Measurements from ENCODE around the gene MYT1. TPM values are rescaled to one million over a fixed set of nuclear protein-coding genes. Genes with fewer than 3 reads are reported as not detected.

MYT1 gene
- total RNA-seq, 3 donors from 2014 or later = under 0.01 TPM; not detected in 2

DNA sequence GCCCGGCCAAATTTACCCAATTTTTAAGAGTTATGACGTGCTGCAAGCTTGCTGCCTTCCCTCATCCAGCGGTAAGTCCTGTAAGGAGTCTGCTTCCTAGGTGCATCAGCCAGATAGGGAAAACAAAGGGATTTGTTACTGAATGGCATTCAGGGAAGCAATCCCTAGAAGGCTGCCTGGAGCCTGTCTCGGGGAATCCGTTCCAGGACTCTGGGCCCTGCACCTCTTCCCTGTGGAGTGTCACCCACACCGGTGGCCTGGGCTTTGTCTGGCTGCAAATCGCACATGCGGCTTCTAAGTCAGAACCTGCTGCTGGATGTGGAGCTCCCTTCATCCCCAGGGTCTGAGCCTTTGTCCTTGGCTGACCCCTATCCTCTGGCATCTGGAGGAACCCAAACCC is 7.0 kb downstream of the MYT1 start:
- Histone ChIP-seq H3K36me3 (no peaks in the 10 kb centered on the region), H3K27me3 (peaks cover 0 to 33% of the 10 kb centered on the region in 2 donors), H3K4me3 (no peak overlapping the region), H3K27ac (no peak overlapping the region), H3K4me1 (no peaks in the 10 kb centered on the region), H3K9me3 (no peaks in the 10 kb centered on the region)
- TF ChIP-seq, protein P1, sequence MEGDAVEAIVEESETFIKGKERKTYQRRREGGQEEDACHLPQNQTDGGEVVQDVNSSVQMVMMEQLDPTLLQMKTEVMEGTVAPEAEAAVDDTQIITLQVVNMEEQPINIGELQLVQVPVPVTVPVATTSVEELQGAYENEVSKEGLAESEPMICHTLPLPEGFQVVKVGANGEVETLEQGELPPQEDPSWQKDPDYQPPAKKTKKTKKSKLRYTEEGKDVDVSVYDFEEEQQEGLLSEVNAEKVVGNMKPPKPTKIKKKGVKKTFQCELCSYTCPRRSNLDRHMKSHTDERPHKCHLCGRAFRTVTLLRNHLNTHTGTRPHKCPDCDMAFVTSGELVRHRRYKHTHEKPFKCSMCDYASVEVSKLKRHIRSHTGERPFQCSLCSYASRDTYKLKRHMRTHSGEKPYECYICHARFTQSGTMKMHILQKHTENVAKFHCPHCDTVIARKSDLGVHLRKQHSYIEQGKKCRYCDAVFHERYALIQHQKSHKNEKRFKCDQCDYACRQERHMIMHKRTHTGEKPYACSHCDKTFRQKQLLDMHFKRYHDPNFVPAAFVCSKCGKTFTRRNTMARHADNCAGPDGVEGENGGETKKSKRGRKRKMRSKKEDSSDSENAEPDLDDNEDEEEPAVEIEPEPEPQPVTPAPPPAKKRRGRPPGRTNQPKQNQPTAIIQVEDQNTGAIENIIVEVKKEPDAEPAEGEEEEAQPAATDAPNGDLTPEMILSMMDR (IDR thresholded peaks at IDR 0.05) = no peak
- TF ChIP-seq POLR2AphosphoS5 (IDR thresholded peaks at IDR 0.05) (no peak), POLR2A (IDR thresholded peaks at IDR 0.05) (no peak)
- intact Hi-C loops (cut with DNase I; ENCODE audit: low total_unique reads) = no loop called here
- no peak for DNase-seq (ENCODE audit: low spot score in 2 of 2)

DNA sequence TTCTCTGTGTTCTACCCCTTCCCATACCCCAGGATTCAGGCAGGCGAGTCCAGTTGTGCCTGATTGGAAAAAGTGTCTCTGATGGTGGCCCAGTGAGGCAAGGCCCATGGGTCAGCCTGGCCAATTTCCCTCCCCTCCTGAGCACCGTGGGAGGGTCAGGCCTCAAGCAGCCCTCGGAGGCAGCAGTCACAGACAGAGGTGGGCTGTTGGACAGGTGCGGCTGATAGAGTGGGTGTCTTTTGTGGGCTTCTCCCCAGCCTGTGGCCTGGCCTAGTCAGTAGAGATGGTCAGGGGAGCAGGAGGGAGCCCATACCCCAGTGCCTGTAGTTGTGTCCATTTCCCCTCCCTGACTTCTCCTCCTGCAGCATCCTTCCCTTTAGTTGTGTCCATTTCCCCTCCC is 8.9 kb downstream of the MYT1 start:
- TF ChIP-seq POLR2AphosphoS5 (IDR thresholded peaks at IDR 0.05) (no peak), POLR2A (IDR thresholded peaks at IDR 0.05) (no peak)
- TF ChIP-seq, protein P1 (IDR thresholded peaks at IDR 0.05) = no peak
- intact Hi-C loops (cut with DNase I; ENCODE audit: low total_unique reads) = no loop called here
- H3K36me3 ChIP-seq = no peaks in the 10 kb centered on the region

DNA sequence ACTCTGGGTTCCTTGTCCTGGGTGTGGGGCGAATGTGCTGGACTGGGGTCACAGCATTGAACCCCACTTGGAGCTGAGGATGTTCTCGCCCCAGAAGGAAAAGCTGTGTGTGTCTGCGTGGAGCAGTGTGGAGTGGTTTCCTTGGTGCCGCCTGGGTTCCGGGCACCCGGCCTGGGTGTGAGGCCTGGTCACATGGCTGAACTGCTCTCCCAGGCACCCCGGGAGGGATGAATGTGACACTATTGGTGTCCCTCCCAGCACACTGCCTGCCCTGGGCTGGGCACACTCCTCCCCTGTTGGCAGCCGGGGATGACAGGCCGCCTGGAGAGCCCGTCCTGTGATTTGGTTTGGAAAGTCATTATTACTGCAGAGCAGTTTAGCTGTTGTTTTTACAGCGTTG is 12.3 kb downstream of the MYT1 start:
- Histone ChIP-seq H3K27me3 (peaks cover 0 to 22% of the 10 kb centered on the region in 2 donors), H3K4me3 (no peak overlapping the region), H3K4me1 (no peaks in the 10 kb centered on the region), H3K27ac (no peak overlapping the region), H3K9me3 (no peaks in the 10 kb centered on the region), H3K36me3 (no peaks in the 10 kb centered on the region)
- intact Hi-C loops (cut with DNase I; ENCODE audit: low total_unique reads) = no loop called here
- no peak for DNase-seq (ENCODE audit: low spot score in 2 of 2)
- TF ChIP-seq POLR2AphosphoS5 (IDR thresholded peaks at IDR 0.05) = no peak
- TF ChIP-seq, protein P1 (IDR thresholded peaks at IDR 0.05) = no peak
- TF ChIP-seq POLR2A (IDR thresholded peaks at IDR 0.05) = no peak

More for the DNA sequence above, 8.9 kb downstream of the MYT1 start:
- Histone ChIP-seq H3K27ac (no peak overlapping the region), H3K4me1 (no peaks in the 10 kb centered on the region), H3K27me3 (peaks cover 0 to 33% of the 10 kb centered on the region in 2 donors), H3K4me3 (no peak overlapping the region), H3K9me3 (no peaks in the 10 kb centered on the region)
- no peak for DNase-seq (ENCODE audit: low spot score in 2 of 2)

DNA sequence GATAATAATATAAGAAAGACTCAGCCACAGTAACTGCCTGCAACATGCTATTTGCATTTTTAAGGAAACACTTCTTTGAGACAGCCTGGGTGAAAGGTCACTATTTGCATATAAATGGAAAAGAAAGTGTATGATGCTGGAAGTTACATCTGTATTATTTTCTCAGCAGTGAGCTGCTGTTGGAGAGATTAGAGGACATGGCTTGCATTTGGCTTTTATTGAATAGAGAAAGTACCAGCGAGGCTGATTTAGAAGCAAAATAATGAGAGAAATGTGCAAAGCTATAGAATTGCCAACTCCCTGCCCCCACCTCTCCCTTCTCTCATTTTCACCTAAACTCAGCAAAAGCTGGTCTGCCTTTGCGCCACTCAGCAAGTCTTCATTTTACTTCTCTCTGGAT is 12.7 kb downstream of the MYT1 start:
- intact Hi-C loops (cut with DNase I; ENCODE audit: low total_unique reads) = no loop called here
- no peak overlapping the region for H3K27ac ChIP-seq
- no peak overlapping the region for H3K4me3 ChIP-seq
- H3K4me1 ChIP-seq = no peaks in the 10 kb centered on the region
- TF ChIP-seq POLR2AphosphoS5 (IDR thresholded peaks at IDR 0.05) (no peak), POLR2A (IDR thresholded peaks at IDR 0.05) (no peak)
- TF ChIP-seq, protein P1 (IDR thresholded peaks at IDR 0.05) = no peak
- H3K9me3 ChIP-seq = no peaks in the 10 kb centered on the region
- DNase-seq (ENCODE audit: low spot score in 2 of 2) = no peak
- H3K36me3 ChIP-seq = no peaks in the 10 kb centered on the region
- peaks cover 0 to 19% of the 10 kb centered on the region in 2 donors for H3K27me3 ChIP-seq

DNA sequence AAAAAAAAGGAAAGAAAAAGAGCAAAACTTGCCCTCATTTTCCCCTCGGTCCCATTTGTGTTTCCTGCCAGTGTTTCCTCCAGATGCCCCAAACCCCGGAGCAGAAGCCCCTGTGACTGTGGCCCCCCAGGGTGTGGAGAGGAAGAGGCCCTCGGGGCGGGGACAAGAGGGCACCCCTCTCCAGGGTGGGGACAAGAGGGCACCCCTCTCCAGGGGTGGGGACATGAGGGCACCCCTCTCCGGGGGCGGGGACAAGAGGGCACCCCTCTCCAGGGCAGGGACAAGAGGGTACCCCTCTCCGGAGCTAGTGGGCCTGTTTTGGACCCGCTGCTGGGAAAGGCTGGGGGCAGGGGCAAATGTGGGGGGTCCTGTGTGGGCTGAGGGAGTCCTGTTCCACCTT is 13.1 kb downstream of the MYT1 start:
- TF ChIP-seq POLR2A (IDR thresholded peaks at IDR 0.05) (no peak), POLR2AphosphoS5 (IDR thresholded peaks at IDR 0.05) (no peak)
- TF ChIP-seq, protein P1 (IDR thresholded peaks at IDR 0.05) = no peak
- Histone ChIP-seq H3K9me3 (no peaks in the 10 kb centered on the region), H3K27ac (no peak overlapping the region), H3K36me3 (no peaks in the 10 kb centered on the region), H3K4me3 (no peak overlapping the region), H3K27me3 (peaks cover 0 to 21% of the 10 kb centered on the region in 2 donors), H3K4me1 (no peaks in the 10 kb centered on the region)
- intact Hi-C loops (cut with DNase I; ENCODE audit: low total_unique reads) = no loop called here
- DNase-seq (ENCODE audit: low spot score in 2 of 2) = no peak

All from breast epithelium (tissue), 4 donors.